HG03196 (cell line): ENCODE measurements around the gene USP9X.
"Not testable (repeated sequence)": the region's sequence is repeated elsewhere in the genome, so short reads cannot be mapped to it uniquely, and the experiment has no call there.

Source experiments
- ATAC-seq: cut with Tn5 transposase; IDR thresholded peaks from one replicate; pipeline ENCODE4 v1.9.1; 2021; ENCODE audit not compliant: unreplicated experiment

The USP9X gene

GRCh38 chrX:41273638-41274037 is 188.4 kb downstream of the USP9X start:
- ATAC-seq, result no peak

GRCh38 chrX:41275661-41276609 is 190.7 kb downstream of the USP9X start:
- ATAC-seq, result no peak

GRCh38 chrX:41276661-41277506 is 191.6 kb downstream of the USP9X start:
- ATAC-seq, result no peak

GRCh38 chrX:41282307-41282706 is 197.1 kb downstream of the USP9X start:
- not testable (repeated sequence) for ATAC-seq

GRCh38 chrX:41285928-41286327 is 200.7 kb downstream of the USP9X start:
- ATAC-seq, result not testable (repeated sequence)
